Upper lobe of left lung (tissue), 4 donors: Measurements from ENCODE around the gene MKNK2.

Experiments used
- CTCF ChIP-seq, 6 experiments: fragments of 450-650 bp in 4 of 6; fragments of 200-600 bp in 2 of 6; sonication (generic) in 2 of 6; IDR thresholded peaks; one replicate each; pipeline ENCODE4 v1.5.1; 2016 to 2019; ENCODE audit warnings: antibody characterized with exemption in 6 of 6
- POLR2AphosphoS5 ChIP-seq, 2 donors: sonication (generic); formaldehyde crosslinking; IDR thresholded peaks; one replicate each; pipeline ENCODE4 v1.5.1; 2017; ENCODE audit warnings: antibody characterized with exemption in 2 of 2

GRCh38 chr19:2100719-2101061 is 49.6 kb upstream of the MKNK2 start:
- TF ChIP-seq CTCF (IDR thresholded peaks at IDR 0.05): no peak
- TF ChIP-seq POLR2AphosphoS5 (IDR thresholded peaks at IDR 0.05): no peak
